NCI-H446 treated with DMSO at 0.1 percent for 48 hours (cell line): Measurements from ENCODE around the gene SH3TC1.
A peak's percentile ranks its signal among the peaks of the same experiment; 100 is the strongest.

Experiments
- DNase-seq: peaks from one replicate; lab custom pipeline; 2025; lab: John Stamatoyannopoulos, UW

The SH3TC1 gene

GRCh38 chr4:8276358-8277240, 77.5 kb downstream of the SH3TC1 start:
- DNase-seq = peak; percentile 3

GRCh38 chr4:8277356-8278008, 78.4 kb downstream of the SH3TC1 start:
- no peak for DNase-seq

- no peak for DNase-seq
These were observed 78.9 kb downstream of the SH3TC1 start for GRCh38 chr4:8278009-8278395.

DNA sequence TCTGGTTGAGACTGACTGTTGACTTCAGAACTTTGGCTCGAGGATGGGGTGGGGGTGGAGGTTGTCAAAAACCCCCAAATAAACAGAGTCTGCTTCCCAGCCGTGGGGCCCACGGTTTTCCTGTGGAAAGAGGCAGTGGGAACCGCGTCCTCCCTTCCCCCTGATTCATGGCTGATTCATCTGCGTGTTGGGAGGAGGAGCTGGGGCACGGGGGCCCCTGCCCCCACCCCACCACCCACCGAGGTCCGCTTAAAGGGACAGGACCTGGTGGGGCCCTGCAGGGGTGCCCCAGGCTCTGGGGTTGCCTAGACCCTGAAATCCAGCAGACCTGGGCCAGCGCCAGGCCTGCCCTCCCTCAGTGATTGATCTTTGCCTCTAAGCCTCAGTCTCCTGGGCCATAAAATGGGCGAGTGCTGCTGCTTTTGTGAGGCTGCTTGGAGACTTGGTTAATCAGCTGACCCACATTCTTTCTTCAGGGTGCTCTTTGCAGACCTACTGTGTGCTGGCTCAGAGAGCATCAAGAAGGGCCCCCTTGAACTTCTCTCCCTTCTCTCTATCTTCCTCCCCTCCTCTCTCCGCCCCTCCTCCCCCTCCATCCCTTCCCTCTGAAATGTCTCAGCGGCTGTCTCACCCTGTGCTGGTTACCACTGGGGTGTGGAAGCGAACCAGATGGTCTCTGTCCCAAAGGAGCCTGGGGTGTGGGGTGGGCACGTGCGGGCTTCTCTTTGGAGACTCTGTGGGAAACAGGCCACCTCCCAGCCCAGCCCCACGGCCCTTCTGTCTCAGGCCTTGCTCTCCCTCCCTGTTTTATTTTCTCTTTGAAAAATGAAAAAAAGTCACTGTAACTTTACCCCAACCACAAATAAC, 79.6 kb downstream of the SH3TC1 start:
- DNase-seq = no peak

DNA sequence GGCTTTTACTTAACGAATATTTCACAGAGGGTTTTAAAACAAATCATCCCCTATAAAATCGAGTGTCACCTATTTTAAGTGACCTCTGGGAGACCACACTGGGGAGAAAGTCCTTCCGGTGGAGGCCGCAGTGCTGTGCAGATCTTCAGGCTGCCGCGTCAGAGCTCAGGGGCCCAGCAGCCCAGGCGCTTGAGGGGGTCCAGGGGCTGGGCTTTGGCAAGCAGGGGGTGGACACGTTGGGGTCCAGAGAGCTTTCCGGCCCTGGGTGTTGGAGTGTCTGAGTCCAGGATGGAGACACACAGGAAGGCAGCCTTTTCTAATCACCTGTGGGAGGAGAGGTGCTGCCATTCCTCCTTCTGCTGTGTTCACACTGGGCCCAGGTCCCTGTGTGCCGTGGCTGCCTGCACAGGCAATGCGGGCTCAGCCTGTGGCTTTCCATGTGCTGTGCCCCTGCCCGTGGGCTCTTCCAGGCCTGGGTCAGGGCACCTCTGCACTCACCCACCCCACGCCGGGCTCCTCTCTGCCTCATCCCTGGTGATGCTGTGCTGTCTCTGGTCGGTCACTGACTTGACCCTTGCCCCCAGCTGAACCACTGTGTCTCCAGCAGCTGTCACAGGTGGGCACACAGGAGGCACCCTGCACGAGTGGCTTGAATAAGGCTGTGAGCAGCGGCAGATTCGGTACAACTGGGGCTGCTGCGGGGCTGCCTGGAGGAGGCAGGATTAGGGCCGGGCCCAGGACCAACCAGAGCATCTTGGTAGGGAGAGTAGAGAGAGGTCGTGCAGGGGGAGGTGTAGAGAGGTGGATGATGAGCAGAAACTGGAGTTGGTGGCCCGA, 80.4 kb downstream of the SH3TC1 start:
- no peak for DNase-seq

DNA sequence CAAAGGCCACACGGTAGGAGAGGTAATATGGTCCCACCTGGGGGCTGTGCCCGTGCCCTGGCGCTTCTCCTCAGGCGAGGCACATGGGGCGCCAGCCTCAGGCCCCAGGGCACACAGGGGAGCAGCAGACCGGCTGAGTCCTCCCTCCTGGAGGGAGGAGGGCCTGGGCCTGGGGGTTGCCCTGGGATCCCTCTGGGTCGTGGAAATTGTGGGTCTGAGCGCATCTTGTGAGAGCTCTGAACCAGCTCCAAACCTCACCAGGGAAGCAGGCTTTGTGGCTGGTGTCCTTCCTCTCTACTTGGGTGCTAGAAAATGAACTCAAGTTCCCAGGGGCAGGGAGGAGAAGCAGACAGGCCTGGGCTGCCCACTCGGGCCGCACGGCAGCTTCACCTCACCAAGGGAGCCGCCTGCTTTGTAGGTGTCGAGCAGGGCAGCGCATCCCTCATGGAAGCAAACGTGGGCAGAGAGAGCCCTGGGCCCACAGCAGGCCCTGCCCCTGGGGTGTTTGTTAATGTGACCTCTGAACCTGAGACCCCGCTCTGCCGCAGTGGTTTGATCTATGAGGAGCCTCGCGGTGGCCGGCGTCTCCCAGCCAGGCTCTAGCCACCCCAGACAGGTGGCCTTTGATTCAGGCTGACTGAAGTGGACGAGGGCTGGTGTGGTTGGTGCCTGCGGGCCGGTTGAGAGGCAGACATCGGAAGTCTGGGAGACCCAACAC, 81.2 kb downstream of the SH3TC1 start:
- no peak for DNase-seq

GRCh38 chr4:8280876-8281440, 81.9 kb downstream of the SH3TC1 start:
- DNase-seq = no peak

DNA sequence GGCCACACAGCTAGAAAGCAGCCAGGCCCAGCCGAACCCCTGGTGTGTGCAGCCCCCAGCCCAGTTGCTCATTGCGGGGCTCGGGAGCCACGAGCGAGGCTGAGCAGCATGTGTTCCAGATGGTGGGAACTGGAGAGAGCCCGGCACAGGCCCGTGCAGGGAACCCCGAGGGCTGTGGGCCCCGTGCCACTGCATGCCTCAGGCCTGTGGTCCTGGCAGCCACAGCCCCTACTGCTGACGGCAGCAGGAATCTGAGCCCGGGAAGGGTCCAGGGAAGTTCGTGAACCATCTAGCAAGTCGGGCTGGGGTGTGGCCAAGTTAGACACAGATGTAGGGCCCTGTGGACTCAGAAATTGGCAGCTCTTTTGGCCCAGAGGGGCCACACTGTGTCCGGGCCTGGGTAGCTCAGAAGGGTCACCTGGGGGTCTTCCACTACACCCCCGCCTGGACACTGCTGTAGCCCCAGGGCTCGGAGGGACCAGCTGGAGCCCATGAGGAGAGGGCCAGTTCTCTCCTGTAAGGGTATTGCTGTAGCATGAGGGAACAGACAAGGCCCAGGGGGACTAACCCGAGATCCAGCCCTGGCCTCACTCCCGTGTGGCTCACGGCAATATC, 82.5 kb downstream of the SH3TC1 start:
- DNase-seq = peak; percentile 46

GRCh38 chr4:8282134-8282641, 83.1 kb downstream of the SH3TC1 start:
- DNase-seq = no peak

- DNase-seq = no peak
These were observed 83.7 kb downstream of the SH3TC1 start for GRCh38 chr4:8282742-8283141.

GRCh38 chr4:8283161-8283560, 84.1 kb downstream of the SH3TC1 start:
- DNase-seq = no peak

GRCh38 chr4:8283631-8284121, 84.6 kb downstream of the SH3TC1 start:
- DNase-seq = no peak

- DNase-seq = no peak
These were observed 85.3 kb downstream of the SH3TC1 start for GRCh38 chr4:8284391-8284790.

- no peak for DNase-seq
These were observed 86.3 kb downstream of the SH3TC1 start for GRCh38 chr4:8285143-8285975.

- no peak for DNase-seq
These were observed 87.1 kb downstream of the SH3TC1 start for GRCh38 chr4:8285976-8286718.

DNA sequence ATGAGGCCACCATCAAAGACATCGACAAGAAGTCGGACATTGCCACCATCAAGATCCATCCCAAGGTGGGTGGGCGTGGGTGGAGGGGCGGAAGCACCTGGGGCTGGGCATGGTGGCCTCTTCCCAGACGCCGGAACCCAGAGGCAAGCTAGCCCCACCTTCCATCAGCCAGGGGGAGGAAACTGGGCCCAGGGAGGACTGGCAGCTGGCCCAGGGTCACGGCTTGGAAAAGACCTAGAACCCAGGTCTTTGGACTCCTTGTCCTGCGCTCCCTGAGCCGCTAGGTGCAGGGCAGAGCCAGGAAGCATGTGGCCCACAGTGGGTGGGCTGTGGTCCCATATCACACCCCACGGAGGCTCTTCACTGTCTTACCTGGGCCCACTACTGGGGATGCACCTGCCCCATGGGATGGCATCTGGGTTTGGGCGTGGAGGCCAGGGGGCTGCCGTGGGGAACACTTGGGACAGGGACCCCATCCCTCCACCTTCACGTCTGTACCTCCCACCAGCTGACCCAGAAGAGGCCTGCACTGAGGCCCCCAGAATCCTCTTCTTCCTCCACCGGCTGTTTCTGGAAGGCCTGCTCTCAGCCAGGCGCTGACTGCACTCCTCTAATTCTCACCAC, 87.7 kb downstream of the SH3TC1 start:
- DNase-seq = no peak
